Right atrium auricular region (tissue), 2 donors: Measurements from ENCODE around the gene CD44. TPM values are rescaled to one million over a fixed set of nuclear protein-coding genes. Genes with fewer than 3 reads are reported as not detected.

Experiments used
- DNase-seq: peaks from one replicate; pipeline ENCODE4 v3.0.0-alpha.2; 2019; ENCODE audit warnings: low spot score
- H3K27ac ChIP-seq, 2 donors: fragments of 200-600 bp; sonication (generic); 1 replicate in 1 of 2; 2 replicates in 1 of 2; pipeline ENCODE4 v1.5.1; 2016 to 2019
- H3K27me3 ChIP-seq, 2 donors: fragments of 200-600 bp; sonication (generic); one replicate each; pipeline versions ENCODE4 v1.5.1 to v1.6.0; 2017 to 2019
- H3K36me3 ChIP-seq: fragments of 200-600 bp; sonication (generic); one replicate; pipeline ENCODE4 v1.5.1; 2016
- H3K4me1 ChIP-seq, 2 donors: fragments of 200-600 bp; sonication (generic); one replicate each; pipeline versions ENCODE4 v1.5.1 to v1.6.0; 2017 to 2019
- H3K4me3 ChIP-seq, 2 donors: fragments of 200-600 bp; sonication (generic); 1 replicate in 1 of 2; 2 replicates in 1 of 2; pipeline ENCODE4 v1.5.1; 2017 to 2019; ENCODE audit warnings: mild to moderate bottlenecking in 1 of 2, moderate library complexity in 1 of 2
- H3K9me3 ChIP-seq, 2 donors: fragments of 200-600 bp; sonication (generic); one replicate each; pipeline ENCODE4 v1.5.1; 2019
- total RNA-seq, 2 donors: library from RNA; depleted of rRNA; stranded (reverse); fragments of >200 nt; gene quantifications; one replicate each; pipeline ENCODE4 v1.1.0, GENCODE V29; 2016
- TF ChIP-seq, protein P1 (sequence below), 2 donors: fragments of 200-600 bp; sonication (generic); IDR thresholded peaks; one replicate each; pipeline ENCODE4 v1.5.1; 2019; ENCODE audit warnings: antibody characterized with exemption in 2 of 2

CD44 gene
- total RNA-seq, 2 donors from 2014 or later: 26.8 to 37.3 TPM

DNA sequence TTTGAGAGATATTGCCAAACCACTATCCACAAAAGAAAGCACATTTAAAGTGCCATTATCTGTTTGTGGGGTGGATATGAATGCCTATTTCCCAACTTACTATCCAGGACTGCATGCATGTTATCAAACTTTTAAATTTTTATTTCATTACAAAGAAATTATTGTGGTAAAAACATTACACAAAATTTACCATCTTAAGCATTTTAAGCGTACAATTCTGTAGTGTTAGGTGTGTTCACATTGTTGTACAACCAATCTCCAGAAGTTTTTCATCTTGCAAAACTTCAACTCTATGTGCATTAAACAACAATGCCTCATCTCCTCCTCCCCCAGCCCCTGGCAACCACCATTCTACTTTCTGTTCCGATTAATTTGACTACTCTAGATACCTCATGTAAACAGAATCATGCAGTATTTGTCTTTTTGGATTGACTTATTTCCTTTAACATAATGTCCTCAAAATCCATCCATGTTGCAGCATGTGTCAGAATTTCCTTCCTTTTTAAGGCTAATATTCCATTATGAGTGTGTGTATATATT is 17.6 kb upstream of the CD44 start:
- Histone ChIP-seq H3K36me3 (no peaks in the 10 kb centered on the region), H3K27me3 (no peaks in the 10 kb centered on the region), H3K27ac (no peak overlapping the region), H3K4me3 (no peak overlapping the region), H3K4me1 (peaks cover 0 to 9% of the 10 kb centered on the region in 2 donors), H3K9me3 (no peaks in the 10 kb centered on the region)
- TF ChIP-seq, protein P1, sequence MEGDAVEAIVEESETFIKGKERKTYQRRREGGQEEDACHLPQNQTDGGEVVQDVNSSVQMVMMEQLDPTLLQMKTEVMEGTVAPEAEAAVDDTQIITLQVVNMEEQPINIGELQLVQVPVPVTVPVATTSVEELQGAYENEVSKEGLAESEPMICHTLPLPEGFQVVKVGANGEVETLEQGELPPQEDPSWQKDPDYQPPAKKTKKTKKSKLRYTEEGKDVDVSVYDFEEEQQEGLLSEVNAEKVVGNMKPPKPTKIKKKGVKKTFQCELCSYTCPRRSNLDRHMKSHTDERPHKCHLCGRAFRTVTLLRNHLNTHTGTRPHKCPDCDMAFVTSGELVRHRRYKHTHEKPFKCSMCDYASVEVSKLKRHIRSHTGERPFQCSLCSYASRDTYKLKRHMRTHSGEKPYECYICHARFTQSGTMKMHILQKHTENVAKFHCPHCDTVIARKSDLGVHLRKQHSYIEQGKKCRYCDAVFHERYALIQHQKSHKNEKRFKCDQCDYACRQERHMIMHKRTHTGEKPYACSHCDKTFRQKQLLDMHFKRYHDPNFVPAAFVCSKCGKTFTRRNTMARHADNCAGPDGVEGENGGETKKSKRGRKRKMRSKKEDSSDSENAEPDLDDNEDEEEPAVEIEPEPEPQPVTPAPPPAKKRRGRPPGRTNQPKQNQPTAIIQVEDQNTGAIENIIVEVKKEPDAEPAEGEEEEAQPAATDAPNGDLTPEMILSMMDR (IDR thresholded peaks at IDR 0.05): no peak
- DNase-seq: no peak

DNA sequence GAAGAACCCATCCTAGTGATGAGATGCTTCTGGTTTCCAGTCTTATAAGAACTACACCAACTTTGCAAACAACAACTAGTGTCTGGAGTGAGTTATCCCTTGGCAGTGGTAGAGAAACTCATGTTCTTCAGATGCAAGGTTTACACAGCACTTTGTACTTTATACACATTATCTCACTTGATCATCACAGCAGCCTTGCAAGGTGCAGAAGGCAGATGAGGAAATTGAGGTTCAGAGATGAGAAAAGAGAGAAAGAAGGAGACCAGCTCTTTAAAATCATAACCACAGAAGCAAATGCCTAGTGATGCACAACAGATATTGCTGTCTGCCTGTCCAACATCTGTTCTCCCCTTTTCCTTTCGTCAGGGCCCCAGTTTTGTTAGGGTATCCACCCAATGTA is 16.7 kb upstream of the CD44 start:
- Histone ChIP-seq H3K9me3 (no peaks in the 10 kb centered on the region), H3K27me3 (no peaks in the 10 kb centered on the region), H3K4me3 (no peak overlapping the region), H3K4me1 (no peaks in the 10 kb centered on the region), H3K27ac (no peak overlapping the region), H3K36me3 (no peaks in the 10 kb centered on the region)
- TF ChIP-seq, protein P1 (IDR thresholded peaks at IDR 0.05): no peak
- no peak for DNase-seq

DNA sequence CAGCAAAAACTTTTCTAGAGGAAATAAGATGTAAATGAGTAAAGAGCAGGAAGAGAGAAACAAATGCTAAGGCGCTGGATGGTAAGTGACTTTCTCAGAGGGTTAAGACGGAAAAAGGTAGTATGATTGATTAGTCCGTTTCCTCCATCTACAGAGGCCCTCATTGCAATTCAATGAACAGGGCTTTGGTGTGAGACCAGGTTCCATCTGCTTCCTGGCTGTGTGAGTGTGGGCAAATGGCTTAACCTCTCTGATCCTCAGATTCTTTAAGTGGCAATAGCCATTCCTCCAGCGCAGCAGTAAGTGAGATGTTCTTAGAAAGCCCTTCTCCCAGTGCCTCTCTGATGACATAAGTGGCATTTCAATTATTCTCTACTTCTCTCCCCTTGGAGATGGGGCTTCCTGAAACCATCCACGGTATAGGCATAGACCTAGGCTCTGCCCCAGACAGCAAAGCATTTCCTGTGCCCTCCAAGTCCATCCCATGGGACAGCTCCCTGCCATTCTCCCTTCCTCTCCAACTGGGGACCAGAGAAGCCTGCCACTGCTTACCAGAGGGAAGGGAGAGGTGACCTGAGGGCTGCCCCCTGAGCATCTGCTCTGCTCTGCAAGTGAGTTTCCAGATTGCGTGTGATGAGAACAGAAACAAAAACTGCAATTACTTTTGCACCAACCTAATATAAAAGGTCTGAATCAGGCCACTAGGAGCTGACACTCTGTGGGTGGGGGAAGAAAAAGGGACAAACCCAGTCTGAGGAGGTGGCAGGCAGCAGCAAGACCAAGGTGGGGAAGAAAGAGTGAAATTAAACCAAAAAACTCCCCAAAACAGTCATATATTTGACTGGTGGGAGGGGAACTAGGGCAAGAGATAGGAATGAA is 12.7 kb upstream of the CD44 start:
- Histone ChIP-seq H3K36me3 (no peaks in the 10 kb centered on the region), H3K4me1 (no peaks in the 10 kb centered on the region), H3K4me3 (no peak overlapping the region), H3K27ac (no peak overlapping the region), H3K9me3 (no peaks in the 10 kb centered on the region), H3K27me3 (no peaks in the 10 kb centered on the region)
- no peak for DNase-seq
- TF ChIP-seq, protein P1 (IDR thresholded peaks at IDR 0.05): no peak

DNA sequence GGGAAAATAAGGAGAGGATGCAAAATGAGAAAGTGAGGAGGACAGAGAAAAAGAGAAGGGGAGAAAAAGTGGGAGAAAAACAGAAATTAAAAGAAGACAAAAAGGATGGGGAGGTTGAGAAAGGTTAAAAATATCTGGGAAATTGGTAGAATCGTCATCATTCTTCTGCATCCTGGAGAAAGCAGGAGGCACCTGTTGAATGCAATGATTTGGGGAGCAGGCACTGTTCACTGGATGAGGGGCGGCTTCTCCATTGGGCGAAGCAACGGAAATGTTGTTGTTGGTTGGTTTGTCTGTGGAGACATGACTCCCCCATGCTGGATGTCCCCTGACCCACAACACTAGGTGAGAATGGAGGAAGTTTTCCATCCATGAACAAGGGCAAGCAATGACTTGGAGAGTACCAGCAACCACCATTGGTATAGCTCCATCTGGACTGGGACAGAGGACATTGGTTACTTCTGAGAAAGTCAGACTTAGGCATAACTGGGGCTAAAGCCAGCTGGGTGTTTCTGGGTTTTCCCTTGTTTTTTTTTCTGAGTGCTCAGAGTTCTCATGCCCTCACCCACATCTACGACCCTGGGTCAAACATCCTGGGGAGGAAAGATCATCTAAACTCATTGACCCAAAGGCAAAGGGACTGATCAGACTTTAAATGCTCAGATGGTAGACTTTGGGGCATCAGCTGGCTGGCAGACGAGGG is 11.9 kb upstream of the CD44 start:
- no peaks in the 10 kb centered on the region for H3K36me3 ChIP-seq
- H3K27ac ChIP-seq: no peak overlapping the region
- no peaks in the 10 kb centered on the region for H3K4me1 ChIP-seq
- no peak overlapping the region for H3K4me3 ChIP-seq
- no peaks in the 10 kb centered on the region for H3K27me3 ChIP-seq
- DNase-seq: no peak
- TF ChIP-seq, protein P1 (IDR thresholded peaks at IDR 0.05): no peak
- H3K9me3 ChIP-seq: no peaks in the 10 kb centered on the region

DNA sequence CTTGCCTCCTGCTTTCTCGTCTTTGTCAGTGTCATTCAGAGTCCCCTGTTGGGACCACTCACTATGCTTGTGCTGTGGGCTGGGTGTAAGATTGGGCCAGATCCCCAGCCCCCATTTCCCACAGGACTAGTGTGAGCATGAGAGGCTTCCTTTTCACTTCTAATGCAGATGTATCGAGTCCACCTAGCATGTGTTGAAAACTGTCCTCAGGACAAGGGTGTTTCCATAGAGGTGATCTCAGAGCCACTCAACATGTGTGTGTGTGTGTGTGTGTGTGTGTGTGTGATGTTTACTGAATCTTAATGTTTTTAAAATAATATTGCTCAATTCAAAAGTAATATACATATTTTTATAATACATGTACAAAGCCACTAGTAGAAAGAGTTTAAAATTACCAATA is 11.4 kb upstream of the CD44 start:
- Histone ChIP-seq H3K36me3 (no peaks in the 10 kb centered on the region), H3K4me1 (no peaks in the 10 kb centered on the region), H3K27ac (no peak overlapping the region), H3K4me3 (no peak overlapping the region), H3K27me3 (no peaks in the 10 kb centered on the region), H3K9me3 (no peaks in the 10 kb centered on the region)
- TF ChIP-seq, protein P1 (IDR thresholded peaks at IDR 0.05): no peak
- DNase-seq: no peak
